ENCODE measurements around the gene PSD2. TPM values are rescaled to one million over a fixed set of nuclear protein-coding genes. Genes with fewer than 3 reads are reported as not detected.
A peak's percentile ranks its signal among the peaks of the same experiment; 100 is the strongest.

PSD2 gene
- total RNA-seq, 1 donor from 2014 or later, result 0.62 TPM

DNA sequence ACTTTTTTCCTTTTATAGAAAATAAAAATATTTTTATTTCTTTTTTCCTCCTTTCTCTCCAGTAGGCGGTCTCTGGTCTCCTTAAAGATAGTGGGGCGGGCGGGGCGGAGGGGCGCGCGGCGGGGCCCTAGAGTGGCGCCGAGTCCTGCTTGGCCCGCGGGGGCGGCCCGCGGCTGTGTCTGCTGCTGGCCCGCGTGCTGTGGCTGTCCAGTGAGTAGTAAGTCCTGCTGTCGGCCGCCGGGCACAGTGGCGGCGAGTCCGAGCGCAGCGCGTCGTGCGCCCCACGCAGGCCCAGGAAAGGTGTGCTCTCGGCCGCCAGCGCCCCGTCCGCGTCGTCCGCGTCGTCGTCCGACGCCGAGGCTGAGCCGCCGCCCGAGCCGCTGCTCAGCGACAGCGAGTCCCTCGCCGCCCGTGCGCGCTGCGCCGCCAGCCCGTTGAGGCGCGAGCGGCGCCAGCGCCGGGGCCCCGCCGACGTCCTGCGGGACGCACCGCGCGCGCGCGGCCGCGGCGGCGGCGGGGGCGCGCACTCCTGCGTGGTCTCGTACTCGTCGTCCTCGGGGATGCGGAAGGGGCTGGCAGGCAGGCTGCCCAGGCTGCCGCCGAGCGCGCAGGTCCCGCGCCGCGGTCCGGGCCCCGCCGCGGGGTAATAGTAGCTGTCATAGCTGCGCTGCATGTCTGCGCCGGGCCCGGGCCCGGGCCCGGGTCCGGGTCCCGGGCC, 52.3 kb downstream of the PSD2 start:
- peaks cover 41% of the 10 kb centered on the region for H3K27me3 Mint-ChIP-seq (ENCODE audit: unreplicated experiment)

DNA sequence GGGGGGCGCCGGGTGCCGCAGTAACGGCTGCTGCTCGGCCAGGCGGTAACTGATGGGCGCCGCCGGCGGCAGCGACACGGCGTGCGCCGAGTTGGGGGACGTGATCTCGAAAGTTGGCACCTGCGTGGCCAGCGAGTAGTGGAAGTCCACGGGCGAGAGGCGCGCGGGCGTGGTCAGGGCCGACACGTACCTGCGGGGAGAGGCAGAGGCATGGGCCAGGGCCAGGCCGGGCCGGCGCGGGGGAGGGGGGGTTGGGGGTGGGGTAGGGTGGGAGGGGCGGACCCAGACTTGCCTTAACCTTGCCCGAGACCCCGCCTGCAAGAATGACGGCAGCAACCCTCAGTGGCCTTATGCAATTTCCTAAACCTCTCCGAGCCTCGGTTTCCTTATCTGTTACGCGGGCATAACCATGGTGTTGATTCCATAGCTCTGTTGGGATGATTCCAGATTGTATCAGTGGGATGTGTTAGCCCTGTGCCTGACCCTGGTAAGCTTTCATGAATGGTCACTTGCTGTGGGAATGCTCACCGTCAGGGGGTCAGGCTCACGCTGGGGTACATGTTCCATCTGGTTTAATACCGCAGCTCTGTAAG, 53.0 kb downstream of the PSD2 start:
- TF ChIP-seq, protein P1, sequence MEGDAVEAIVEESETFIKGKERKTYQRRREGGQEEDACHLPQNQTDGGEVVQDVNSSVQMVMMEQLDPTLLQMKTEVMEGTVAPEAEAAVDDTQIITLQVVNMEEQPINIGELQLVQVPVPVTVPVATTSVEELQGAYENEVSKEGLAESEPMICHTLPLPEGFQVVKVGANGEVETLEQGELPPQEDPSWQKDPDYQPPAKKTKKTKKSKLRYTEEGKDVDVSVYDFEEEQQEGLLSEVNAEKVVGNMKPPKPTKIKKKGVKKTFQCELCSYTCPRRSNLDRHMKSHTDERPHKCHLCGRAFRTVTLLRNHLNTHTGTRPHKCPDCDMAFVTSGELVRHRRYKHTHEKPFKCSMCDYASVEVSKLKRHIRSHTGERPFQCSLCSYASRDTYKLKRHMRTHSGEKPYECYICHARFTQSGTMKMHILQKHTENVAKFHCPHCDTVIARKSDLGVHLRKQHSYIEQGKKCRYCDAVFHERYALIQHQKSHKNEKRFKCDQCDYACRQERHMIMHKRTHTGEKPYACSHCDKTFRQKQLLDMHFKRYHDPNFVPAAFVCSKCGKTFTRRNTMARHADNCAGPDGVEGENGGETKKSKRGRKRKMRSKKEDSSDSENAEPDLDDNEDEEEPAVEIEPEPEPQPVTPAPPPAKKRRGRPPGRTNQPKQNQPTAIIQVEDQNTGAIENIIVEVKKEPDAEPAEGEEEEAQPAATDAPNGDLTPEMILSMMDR (IDR thresholded peaks at IDR 0.05), result no peak
- H3K27ac Mint-ChIP-seq (ENCODE audit: unreplicated experiment), result no peak overlapping the region
- H3K36me3 Mint-ChIP-seq (ENCODE audit: unreplicated experiment), result no peaks in the 10 kb centered on the region
- DNase-seq (ENCODE audit: extremely low spot score, unreplicated experiment), result no peak
- H3K27me3 Mint-ChIP-seq (ENCODE audit: unreplicated experiment), result peaks cover 36% of the 10 kb centered on the region
- H3K4me3 Mint-ChIP-seq (ENCODE audit: unreplicated experiment), result peak overlapping the region; percentile 61
- no peaks in the 10 kb centered on the region for H3K9me3 Mint-ChIP-seq (ENCODE audit: unreplicated experiment)
- H3K4me1 Mint-ChIP-seq (ENCODE audit: unreplicated experiment), result peaks cover 3% of the 10 kb centered on the region

More for the DNA sequence above, 52.3 kb downstream of the PSD2 start:
- H3K9me3 Mint-ChIP-seq (ENCODE audit: unreplicated experiment), result no peaks in the 10 kb centered on the region
- H3K27ac Mint-ChIP-seq (ENCODE audit: unreplicated experiment), result no peak overlapping the region
- H3K4me1 Mint-ChIP-seq (ENCODE audit: unreplicated experiment), result peaks cover 3% of the 10 kb centered on the region
- H3K36me3 Mint-ChIP-seq (ENCODE audit: unreplicated experiment), result no peaks in the 10 kb centered on the region
- DNase-seq (ENCODE audit: extremely low spot score, unreplicated experiment), result no peak
- TF ChIP-seq, protein P1 (IDR thresholded peaks at IDR 0.05), result peak; percentile 25
- H3K4me3 Mint-ChIP-seq (ENCODE audit: unreplicated experiment), result peak overlapping the region; percentile 57

DNA sequence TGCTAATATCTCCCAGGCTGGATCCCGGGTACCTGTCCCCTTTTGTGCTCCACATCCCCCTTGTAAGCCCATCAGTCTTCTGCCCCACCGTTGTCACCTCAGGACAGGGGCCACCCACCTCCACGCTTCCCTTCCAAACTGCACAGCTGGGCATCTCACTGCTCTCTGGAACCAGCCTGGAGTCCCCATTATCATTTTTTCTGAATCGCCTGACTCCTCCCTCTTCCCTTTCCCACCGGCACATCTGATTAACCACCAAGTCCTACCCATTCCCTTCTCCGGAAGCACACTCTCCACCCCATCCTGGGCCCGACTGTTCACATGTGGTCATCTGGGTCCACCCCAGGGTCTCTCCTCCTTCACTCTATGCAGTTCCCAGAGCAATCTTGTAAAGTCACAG, 53.9 kb downstream of the PSD2 start:
- no peaks in the 10 kb centered on the region for H3K9me3 Mint-ChIP-seq (ENCODE audit: unreplicated experiment)
- TF ChIP-seq, protein P1 (IDR thresholded peaks at IDR 0.05), result no peak
- no peaks in the 10 kb centered on the region for H3K36me3 Mint-ChIP-seq (ENCODE audit: unreplicated experiment)
- peaks cover 39% of the 10 kb centered on the region for H3K27me3 Mint-ChIP-seq (ENCODE audit: unreplicated experiment)
- H3K4me1 Mint-ChIP-seq (ENCODE audit: unreplicated experiment), result peaks cover 3% of the 10 kb centered on the region
- no peak overlapping the region for H3K27ac Mint-ChIP-seq (ENCODE audit: unreplicated experiment)
- DNase-seq (ENCODE audit: extremely low spot score, unreplicated experiment), result no peak
- peak overlapping the region; percentile 31 for H3K4me3 Mint-ChIP-seq (ENCODE audit: unreplicated experiment)

DNA sequence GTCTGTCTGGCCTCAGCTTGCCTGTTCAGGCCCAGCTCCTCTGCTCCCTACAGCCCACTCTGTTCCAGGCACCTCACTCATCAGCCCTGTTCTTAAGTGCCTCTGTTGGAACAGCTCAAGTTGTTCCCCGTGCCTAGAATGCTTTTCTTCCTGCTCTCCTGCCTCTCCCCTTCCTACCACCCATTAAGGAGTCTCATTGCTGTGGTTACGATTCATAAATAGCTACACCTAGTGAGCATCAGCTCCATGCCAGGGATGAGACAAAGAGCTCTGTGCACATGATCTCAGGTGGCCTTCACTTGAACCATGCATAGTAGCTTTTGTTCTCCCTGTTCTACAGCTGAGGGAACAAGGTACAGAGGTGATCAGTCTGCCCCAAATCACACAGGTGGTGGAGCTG, 54.3 kb downstream of the PSD2 start:
- TF ChIP-seq, protein P1 (IDR thresholded peaks at IDR 0.05), result no peak
- H3K4me1 Mint-ChIP-seq (ENCODE audit: unreplicated experiment), result peaks cover 3% of the 10 kb centered on the region
- H3K27ac Mint-ChIP-seq (ENCODE audit: unreplicated experiment), result no peak overlapping the region
- peaks cover 37% of the 10 kb centered on the region for H3K27me3 Mint-ChIP-seq (ENCODE audit: unreplicated experiment)
- no peak for DNase-seq (ENCODE audit: extremely low spot score, unreplicated experiment)
- H3K9me3 Mint-ChIP-seq (ENCODE audit: unreplicated experiment), result no peaks in the 10 kb centered on the region
- H3K4me3 Mint-ChIP-seq (ENCODE audit: unreplicated experiment), result peak overlapping the region; percentile 5
- H3K36me3 Mint-ChIP-seq (ENCODE audit: unreplicated experiment), result no peaks in the 10 kb centered on the region

DNA sequence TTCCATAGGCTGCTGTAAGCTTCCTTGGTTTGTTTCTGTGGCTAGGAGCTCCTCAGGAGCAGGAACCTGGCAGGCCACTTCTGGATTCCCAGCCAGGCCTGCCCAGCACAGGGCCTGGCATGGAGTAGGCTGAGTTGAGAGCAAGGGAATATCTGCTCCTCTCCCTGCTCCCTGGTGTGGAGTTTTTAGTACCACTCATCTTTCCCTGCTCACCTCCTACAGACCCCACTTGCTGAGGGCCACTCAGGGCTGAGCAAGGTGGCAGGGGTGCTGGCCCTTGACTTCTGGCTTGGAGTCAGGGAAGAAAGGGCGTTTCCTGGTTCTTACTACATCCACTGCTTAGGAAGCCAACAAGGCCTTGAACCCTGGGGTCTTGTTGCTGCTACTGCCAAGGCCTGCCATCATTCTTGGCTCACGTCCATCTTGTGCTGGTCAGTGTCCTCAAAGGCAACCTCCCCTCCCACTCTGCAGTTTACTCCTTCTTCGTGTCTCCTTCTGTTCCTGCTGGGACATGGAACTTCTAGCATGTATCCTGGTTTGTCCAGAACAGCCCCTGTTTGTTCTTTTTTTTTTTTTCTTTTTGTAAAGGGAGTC, 54.9 kb downstream of the PSD2 start:
- Mint-ChIP-seq H3K9me3 (ENCODE audit: unreplicated experiment) (no peaks in the 10 kb centered on the region), H3K27me3 (ENCODE audit: unreplicated experiment) (peaks cover 35% of the 10 kb centered on the region), H3K4me3 (ENCODE audit: unreplicated experiment) (no peak overlapping the region), H3K36me3 (ENCODE audit: unreplicated experiment) (no peaks in the 10 kb centered on the region), H3K27ac (ENCODE audit: unreplicated experiment) (no peak overlapping the region), H3K4me1 (ENCODE audit: unreplicated experiment) (peaks cover 3% of the 10 kb centered on the region)
- TF ChIP-seq, protein P1 (IDR thresholded peaks at IDR 0.05), result no peak
- DNase-seq (ENCODE audit: extremely low spot score, unreplicated experiment), result no peak
